K562 (cell line): ENCODE data around the gene ZNF81. TPM values are rescaled to one million over a fixed set of nuclear protein-coding genes. Genes with fewer than 3 reads are reported as not detected.
"Not testable (repeated sequence)": the region's sequence is repeated elsewhere in the genome, so short reads cannot be mapped to it uniquely, and the experiment has no call there.

ENCODE experiments used
- ATAC-seq: fragments of 200-7000 bp; cut with Tn5 transposase; 3 replicates; pipeline ENCODE4 v1.9.1; 2020; ENCODE audit warnings: moderate library complexity
- BruUV-seq: library from RNA; stranded (reverse); fragments of 400-500 nt; replicated peaks from 2 replicates; lab custom pipeline; 2021; lab: Mats Ljungman, UMichigan
- CTCF ChIA-PET: fragments of 300-600 bp; formaldehyde crosslinking; extraction: SDS; loops from one replicate; lab custom pipeline; 2021; ENCODE audit warnings: low intra/inter-chr PET ratio; lab: Yijun Ruan, JAX
- POLR2A ChIA-PET: fragments of 300-600, 350-650 bp; sonication (Branson Sonifier 250); formaldehyde crosslinking; extraction: SDS; loops from one replicate; lab custom pipeline; 2021; ENCODE audit warnings: antibody characterized with exemption, inconsistent platforms; lab: Yijun Ruan, JAX
- DNase-seq, 4 experiments: peaks; one replicate each; pipeline versions ENCODE4 v3.0.0 to v3.0.0-alpha.2; 2011 to 2018; ENCODE audit warnings: low spot score in 3 of 4, mixed read lengths in 3 of 4; ENCODE audit errors: extremely low read depth in 1 of 4
- FAIRE-seq: peaks from 2 replicates; lab custom pipeline; 2011; peaks lifted over from hg19 to GRCh38; lab: Jason Lieb, UNC
- H2AFZ ChIP-seq: 2 replicates; pipeline ENCODE4 v1.6.0; 2011; ENCODE audit warnings: low read depth, low read length, control low read depth, inconsistent platforms
- H3K27ac ChIP-seq: fragments of 200-600 bp; 3 replicates; pipeline ENCODE4 v1.8.0; 2011; ENCODE audit warnings: low read depth, mild to moderate bottlenecking, control low read depth, inconsistent platforms, low read length, moderate library complexity, mixed read lengths; ENCODE audit errors: extremely low read depth
- H3K27me3 ChIP-seq, 2 experiments: fragments of 300-600 bp in 1 of 2; 2 replicates in 1 of 2; 3 replicates in 1 of 2; pipeline versions ENCODE4 v1.6.0 to v1.8.0; 2011; ENCODE audit warnings: inconsistent platforms in 2 of 2, low read length in 2 of 2, mild to moderate bottlenecking in 1 of 2, mixed read lengths in 1 of 2, moderate library complexity in 1 of 2; ENCODE audit not compliant: control insufficient read depth in 2 of 2, insufficient read depth in 2 of 2
- H3K36me3 ChIP-seq: fragments of 300-600 bp; 3 replicates; pipeline ENCODE4 v1.8.0; 2011; ENCODE audit warnings: mild to moderate bottlenecking, low read length, inconsistent platforms; ENCODE audit not compliant: control insufficient read depth, insufficient read depth
- H3K4me1 ChIP-seq, 2 experiments: fragments of 200-600 bp in 1 of 2; replicated peaks in 1 of 2; 2 replicates in 1 of 2; 3 replicates in 1 of 2; pipeline versions ENCODE4 v1.5.1 to v1.8.0; 2011; ENCODE audit warnings: inconsistent platforms in 2 of 2, low read length in 2 of 2, mild to moderate bottlenecking in 1 of 2, mixed read lengths in 1 of 2, moderate library complexity in 1 of 2; ENCODE audit not compliant: control insufficient read depth in 2 of 2, insufficient read depth in 2 of 2
- H3K4me2 ChIP-seq: 2 replicates; pipeline ENCODE4 v1.6.1; 2011; ENCODE audit warnings: low read length, control low read depth, inconsistent platforms, mixed read lengths; ENCODE audit not compliant: insufficient read depth
- H3K4me3 ChIP-seq: fragments of 200-600 bp; sonication (generic), shearing (Covaris generic); 2 replicates; pipeline ENCODE4 v1.5.1; 2016; ENCODE audit warnings: control low read depth, inconsistent platforms
- H3K79me2 ChIP-seq: fragments of 200-600 bp; 3 replicates; pipeline ENCODE4 v1.8.0; 2011; ENCODE audit warnings: low read length, inconsistent platforms; ENCODE audit not compliant: control insufficient read depth, insufficient read depth
- H3K9ac ChIP-seq, 2 experiments: 2 replicates each; pipeline versions ENCODE4 v1.6.0 to v1.6.1; 2011; ENCODE audit warnings: low read depth in 2 of 2, low read length in 2 of 2, control low read depth in 1 of 2, inconsistent platforms in 1 of 2, mild to moderate bottlenecking in 1 of 2, mixed read lengths in 1 of 2; ENCODE audit not compliant: insufficient read depth in 1 of 2
- H3K9me1 ChIP-seq: one replicate; pipeline ENCODE4 v1.6.0; 2011; ENCODE audit warnings: inconsistent platforms, mild to moderate bottlenecking, low read length, moderate library complexity; ENCODE audit not compliant: control insufficient read depth, insufficient read depth
- H3K9me3 ChIP-seq: replicated peaks from 2 replicates; pipeline ENCODE4 v1.5.1; 2011; ENCODE audit warnings: low read depth, low read length, inconsistent platforms; ENCODE audit not compliant: control insufficient read depth, insufficient read depth
- H4K20me1 ChIP-seq: replicated peaks from 2 replicates; pipeline ENCODE4 v1.6.1; 2011; ENCODE audit warnings: low read length, inconsistent platforms, mixed read lengths; ENCODE audit not compliant: control insufficient read depth, insufficient read depth
- DDX20 ChIP-seq: fragments of 450-650 bp; IDR thresholded peaks from 2 replicates; pipeline ENCODE4 v1.6.1; 2016; ENCODE audit warnings: missing genetic modification characterization, low read depth, mild to moderate bottlenecking, missing compliant biosample characterization, moderate library complexity
- ZNF212 ChIP-seq: fragments of 450-650 bp; formaldehyde crosslinking; IDR thresholded peaks from 2 replicates; pipeline ENCODE4 v1.4.0; 2020; ENCODE audit warnings: mild to moderate bottlenecking
- WGBS: fragments of 100-300 bp; shearing (Covaris generic); methylation state at CpG from one replicate; pipeline ENCODE4 v1.1.6; 2016; ENCODE audit warnings: low coverage, mixed read lengths; ENCODE audit not compliant: insufficient coverage; ENCODE audit errors: missing lambda C conversion rate; 5-methylcytosine and 5-hydroxymethylcytosine counted together
- in situ Hi-C: fragments of 300-500 bp; cut with MboI; formaldehyde crosslinking; loops from 4 replicates; pipeline ENCODE4 v1.15.0; 2018; ENCODE audit warnings: inconsistent platforms, mixed read lengths
- intact Hi-C: fragments of 100-400 bp; cut with micrococcal nuclease; formaldehyde crosslinking; loops from 2 replicates; pipeline ENCODE4 v1.14.2; 2022
- polyA plus RNA-seq, 8 experiments: library from polyadenylated mRNA; depleted of rRNA in 4 of 8; stranded (reverse) in 5 of 8; unstranded in 3 of 8; fragments of >200 nt; fragmentation: Nextera tagmentation in 2 of 8; fragmentation: Illumina TruSeq in 1 of 8; extraction: Ambion mirVana in 2 of 8; extraction: Trizol in 1 of 8; gene quantifications; 2 replicates each; pipeline versions ENCODE4 v1.2.1 to v1.2.3, GENCODE V29; 2011 to 2014; ENCODE audit warnings: inconsistent platforms in 1 of 8, missing spikeins in 1 of 8
- total RNA-seq, 7 experiments: library from RNA; depleted of rRNA in 6 of 7; stranded (reverse); fragments of >200 nt in 6 of 7; fragmentation: Illumina TruSeq in 2 of 7; extraction: Trizol in 2 of 7; gene quantifications; 2 replicates each; pipeline versions ENCODE4 v1.2.1 to v1.2.3, GENCODE V29; 2011 to 2021; ENCODE audit warnings: low replicate concordance in 1 of 7
- TF ChIP-seq, protein P1 (sequence below): fragments of 250-450 bp; sonication (Bioruptor Pico); IDR thresholded peaks from 2 replicates; pipeline ENCODE4 v1.5.0; 2020; ENCODE audit warnings: mild to moderate bottlenecking

The ZNF81 gene
- total and polyA plus RNA-seq, 9 of the 15 experiments (the other 6 are each of a cell fraction or from before 2014, with no cell fraction given) = 2.4 to 9.6 (median 4.9) TPM

DNA sequence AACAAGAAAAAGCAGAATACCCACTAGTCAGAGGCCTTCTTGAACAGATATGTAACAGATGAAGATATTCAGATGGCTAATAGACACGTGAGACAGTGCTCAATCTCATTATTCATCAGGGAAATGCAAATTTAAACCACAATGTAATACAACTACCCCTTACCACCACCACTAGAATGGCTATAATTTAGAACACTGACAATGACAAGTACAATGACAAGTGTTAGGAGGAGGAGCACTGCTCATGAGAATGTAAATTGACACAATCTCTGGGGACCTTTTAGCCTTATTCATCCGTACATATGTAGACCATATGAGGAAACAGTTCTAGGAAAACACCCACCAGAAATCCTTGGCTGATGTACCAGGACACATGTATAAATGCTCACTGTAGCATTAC, 13.1 kb downstream of the ZNF81 start (continued):
- TF ChIP-seq, protein P1, sequence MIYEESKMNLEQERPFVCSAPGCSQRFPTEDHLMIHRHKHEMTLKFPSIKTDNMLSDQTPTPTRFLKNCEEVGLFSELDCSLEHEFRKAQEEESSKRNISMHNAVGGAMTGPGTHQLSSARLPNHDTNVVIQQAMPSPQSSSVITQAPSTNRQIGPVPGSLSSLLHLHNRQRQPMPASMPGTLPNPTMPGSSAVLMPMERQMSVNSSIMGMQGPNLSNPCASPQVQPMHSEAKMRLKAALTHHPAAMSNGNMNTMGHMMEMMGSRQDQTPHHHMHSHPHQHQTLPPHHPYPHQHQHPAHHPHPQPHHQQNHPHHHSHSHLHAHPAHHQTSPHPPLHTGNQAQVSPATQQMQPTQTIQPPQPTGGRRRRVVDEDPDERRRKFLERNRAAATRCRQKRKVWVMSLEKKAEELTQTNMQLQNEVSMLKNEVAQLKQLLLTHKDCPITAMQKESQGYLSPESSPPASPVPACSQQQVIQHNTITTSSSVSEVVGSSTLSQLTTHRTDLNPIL (CRISPR knock-in tag) = no peak
- TF ChIP-seq ZNF212 (CRISPR knock-in tag) (no peak), DDX20 (tag) (no peak)

DNA sequence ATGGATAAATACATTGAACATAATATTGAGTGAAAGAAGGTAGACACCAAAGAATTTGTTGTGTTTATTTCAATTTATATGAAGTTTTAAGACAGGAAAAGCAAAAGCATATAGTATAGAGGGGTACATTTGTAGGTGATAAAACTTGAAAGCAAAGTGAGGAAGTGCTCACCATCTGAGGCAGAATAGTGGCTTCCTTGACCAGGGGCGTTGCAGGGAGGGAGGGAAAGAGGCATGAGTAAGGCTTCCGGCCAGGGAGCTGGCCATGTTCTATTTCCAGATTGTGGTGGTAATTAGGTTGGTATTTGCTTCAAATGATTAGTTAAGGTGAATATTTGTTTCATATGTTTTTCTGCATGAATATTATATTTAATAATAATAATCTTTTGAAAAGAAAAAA, 13.7 kb downstream of the ZNF81 start:
- H3K9me3 ChIP-seq, FAIRE-seq: not testable (repeated sequence)

More for the DNA sequence above, 13.7 kb downstream of the ZNF81 start:
- H3K27ac ChIP-seq, H3K27me3 ChIP-seq, POLR2A ChIA-PET, H3K9me1 ChIP-seq, DNase-seq, H3K4me2 ChIP-seq, H3K4me3 ChIP-seq, BruUV-seq, ATAC-seq, H3K9ac ChIP-seq, intact Hi-C loops, CTCF ChIA-PET, H3K79me2 ChIP-seq, H3K4me1 ChIP-seq, H2AFZ ChIP-seq, H4K20me1 ChIP-seq: not testable (repeated sequence)
- in situ Hi-C loops = loop anchor here (25.0 kb wide), 1 partner anchor 637 kb away; the partner anchor contains the start of gene FTSJ1
- WGBS = no CpG with 5 or more reads among the region's 2 CpGs
- peaks cover 20% of the 10 kb centered on the region; the same call in 2 of the 3 replicates for H3K36me3 ChIP-seq
